Erythroblast (primary cell): ENCODE results near the gene THSD4.

Source experiments
- GATA1 ChIP-seq: IDR thresholded peaks from 2 replicates; pipeline ENCODE4 v1.6.1; 2011; ENCODE audit warnings: low read depth, mild to moderate bottlenecking, control low read depth, low read length, moderate library complexity
- POLR2A ChIP-seq: IDR thresholded peaks from 2 replicates; pipeline ENCODE4 v1.6.1; 2011; ENCODE audit warnings: mild to moderate bottlenecking, low read length

DNA sequence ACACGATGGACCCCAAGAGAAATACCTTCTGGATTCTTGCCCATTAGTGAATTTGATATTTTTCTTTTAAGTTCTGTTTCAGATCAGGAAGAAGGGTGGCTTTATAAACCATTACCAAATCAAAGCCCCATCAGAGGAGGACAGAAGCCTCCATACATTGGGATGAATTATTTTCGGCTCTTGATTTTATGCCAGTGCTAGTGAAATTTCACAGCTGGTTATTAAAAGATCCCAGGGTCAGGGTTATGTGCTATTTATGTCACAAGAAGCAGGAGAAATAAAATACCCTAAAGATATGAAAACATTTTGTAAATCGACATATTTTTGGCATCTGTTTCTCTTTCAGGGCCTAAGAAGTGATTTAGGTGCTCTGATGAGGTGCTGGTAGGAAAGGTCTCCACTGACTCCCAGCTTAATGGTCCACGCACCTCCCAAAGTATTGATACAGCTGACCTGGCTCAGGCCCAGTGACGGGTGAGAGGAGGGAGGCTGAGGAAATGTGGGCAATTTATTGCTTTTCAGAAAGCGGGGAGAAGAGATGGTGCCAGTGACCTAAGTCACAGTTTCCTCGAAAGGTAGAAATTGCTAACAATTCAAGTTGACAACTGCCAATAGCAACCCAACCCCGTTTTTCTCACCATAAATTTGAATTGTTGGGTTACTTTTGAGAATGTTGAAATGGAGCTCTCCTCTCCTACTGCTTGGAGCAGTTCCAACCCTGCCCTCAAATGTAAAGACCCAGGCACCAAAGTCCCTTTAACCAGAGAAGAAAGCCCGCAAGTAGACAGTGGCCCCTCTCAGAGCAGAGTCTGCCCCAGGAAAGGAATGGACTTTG, 379.5 kb downstream of the THSD4 start:
- no peak for TF ChIP-seq POLR2A
- TF ChIP-seq GATA1 = no peak
